CD4-positive, CD25-positive, alpha-beta regulatory T cell (primary cell): Measurements from ENCODE around the gene LIN7C. TPM values are rescaled to one million over a fixed set of nuclear protein-coding genes. Genes with fewer than 3 reads are reported as not detected.

Experiments used
- ATAC-seq, 2 donors: fragments of 150-1000 bp; cut with Tn5 transposase; one replicate each; pipeline ENCODE4 v1.10.0; 2021; ENCODE audit warnings: low read depth in 2 of 2, moderate number of reproducible peaks in 2 of 2, moderate library complexity in 1 of 2
- DNase-seq, 3 donors: peaks; one replicate each; pipeline versions ENCODE4 v3.0.0 to v3.0.0-alpha.2; 2012 to 2022; ENCODE audit warnings: mixed read lengths in 1 of 3
- H3K27ac ChIP-seq: one replicate; pipeline ENCODE4 v1.7.0; 2013; ENCODE audit warnings: mild to moderate bottlenecking, low read length; ENCODE audit not compliant: insufficient read depth, poor library complexity, severe bottlenecking
- H3K27me3 ChIP-seq: one replicate; pipeline ENCODE4 v1.7.0; 2013; ENCODE audit warnings: low read length; ENCODE audit not compliant: control insufficient read depth, insufficient read depth
- H3K36me3 ChIP-seq: one replicate; pipeline ENCODE4 v1.7.0; 2013; ENCODE audit warnings: mild to moderate bottlenecking, low read length, moderate library complexity; ENCODE audit not compliant: control insufficient read depth, insufficient read depth
- H3K4me1 ChIP-seq: 2 replicates; pipeline ENCODE4 v1.7.0; 2013; ENCODE audit warnings: mild to moderate bottlenecking, low read length; ENCODE audit not compliant: insufficient read depth, control insufficient read depth, poor library complexity, severe bottlenecking
- H3K4me3 ChIP-seq: one replicate; pipeline ENCODE4 v1.7.0; 2013; ENCODE audit warnings: low read depth, mild to moderate bottlenecking, low read length, moderate library complexity
- H3K9me3 ChIP-seq, 2 experiments: 1 replicate in 1 of 2; 2 replicates in 1 of 2; pipeline ENCODE4 v1.7.0; 2013; ENCODE audit warnings: low read length in 2 of 2, mild to moderate bottlenecking in 1 of 2, moderate library complexity in 1 of 2; ENCODE audit not compliant: control insufficient read depth in 2 of 2
- H3K27ac Mint-ChIP-seq, 3 donors: one replicate each; pipeline ENCODE4 v1.8.0; 2020 to 2022; ENCODE audit warnings: mild to moderate bottlenecking in 3 of 3, mixed read lengths in 3 of 3, moderate library complexity in 2 of 3
- H3K27me3 Mint-ChIP-seq: one replicate; pipeline ENCODE4 v1.8.0; 2022; ENCODE audit warnings: mild to moderate bottlenecking, mixed read lengths
- H3K36me3 Mint-ChIP-seq: one replicate; pipeline ENCODE4 v1.8.0; 2020; ENCODE audit warnings: mixed read lengths
- H3K4me1 Mint-ChIP-seq, 4 donors: one replicate each; pipeline ENCODE4 v1.8.0; 2020 to 2022; ENCODE audit warnings: mixed read lengths in 4 of 4, mild to moderate bottlenecking in 1 of 4
- H3K4me3 Mint-ChIP-seq, 4 donors: one replicate each; pipeline ENCODE4 v1.8.0; 2020 to 2022; ENCODE audit warnings: mild to moderate bottlenecking in 4 of 4, mixed read lengths in 4 of 4, moderate library complexity in 3 of 4
- H3K9me3 Mint-ChIP-seq, 7 donors: one replicate each; pipeline ENCODE4 v1.8.0; 2020 to 2022; ENCODE audit warnings: mixed read lengths in 7 of 7, mild to moderate bottlenecking in 3 of 7, moderate library complexity in 2 of 7
- polyA plus RNA-seq, 4 donors: library from polyadenylated mRNA; unstranded; fragments of 300-500 nt; fragmentation: Illumina TruSeq; gene quantifications; one replicate each; pipeline ENCODE4 v1.2.3, GENCODE V29; 2021
- total RNA-seq: library from RNA; stranded (reverse); gene quantifications from one replicate; pipeline ENCODE4 v1.2.3, GENCODE V29; 2022

Gene LIN7C
- total and polyA plus RNA-seq, 5 donors from 2014 or later: 10.3 to 20.3 (median 12.1) TPM

DNA sequence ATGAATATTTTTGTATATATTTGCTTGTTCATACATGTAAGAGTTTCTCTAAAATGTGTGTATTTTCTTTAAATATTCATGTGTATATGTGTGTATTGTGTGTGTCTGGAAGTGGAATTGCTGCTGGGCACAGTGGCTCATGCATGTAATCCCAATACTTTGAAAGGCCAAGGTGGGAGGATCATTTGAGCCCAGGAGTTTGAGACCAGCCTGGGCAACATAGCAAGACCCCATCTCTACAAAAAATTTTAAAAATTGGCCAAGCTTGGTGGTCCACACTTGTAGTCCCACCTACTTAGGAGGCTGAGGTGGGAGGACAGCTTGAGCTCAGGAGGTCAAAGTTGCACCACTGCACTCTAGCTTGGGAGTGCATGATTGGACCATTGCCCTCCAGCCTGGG lies 29.3 kb downstream of the LIN7C start:
- no peak overlapping the region for H3K27ac ChIP-seq
- no peaks in the 10 kb centered on the region for H3K36me3 Mint-ChIP-seq
- H3K4me1 Mint-ChIP-seq: peaks cover 0 to 10% (median 4%) of the 10 kb centered on the region in 4 donors
- no peak for ATAC-seq
- peaks cover 4% of the 10 kb centered on the region for H3K27me3 ChIP-seq
- H3K4me3 ChIP-seq: no peak overlapping the region
- H3K9me3 ChIP-seq: no peaks in the 10 kb centered on the region
- H3K36me3 ChIP-seq: no peaks in the 10 kb centered on the region
- H3K27ac Mint-ChIP-seq: no peak overlapping the region
- peaks cover 0 to 3% (median 0%) of the 10 kb centered on the region in 7 donors for H3K9me3 Mint-ChIP-seq
- DNase-seq: no peak
- no peak overlapping the region for H3K4me3 Mint-ChIP-seq
- H3K4me1 ChIP-seq: peaks cover 4% of the 10 kb centered on the region
- peaks cover 29% of the 10 kb centered on the region for H3K27me3 Mint-ChIP-seq

DNA sequence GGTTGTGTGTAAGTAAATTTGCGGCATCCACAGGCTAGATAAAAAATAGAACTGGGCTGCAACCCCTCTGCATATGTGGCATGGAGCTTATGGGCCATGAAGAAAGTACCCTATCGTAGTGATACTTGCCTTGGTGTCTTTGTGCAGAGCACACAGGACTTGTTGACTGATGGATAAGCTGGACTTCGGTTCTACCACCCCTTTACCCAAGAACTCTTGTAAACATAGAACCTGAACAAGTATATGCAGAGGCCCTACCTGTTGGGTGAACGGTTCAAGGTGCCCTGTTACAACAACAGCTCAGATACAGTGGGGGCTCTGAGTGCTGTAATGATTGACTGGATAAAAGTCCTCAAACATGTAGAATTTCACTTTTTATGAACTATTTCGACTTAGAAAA lies 30.9 kb downstream of the LIN7C start:
- H3K4me3 Mint-ChIP-seq: peak overlapping the region in 1 of 4 donors; percentile 32
- Histone ChIP-seq H3K27ac (no peak overlapping the region), H3K9me3 (no peaks in the 10 kb centered on the region), H3K27me3 (peaks cover 11% of the 10 kb centered on the region), H3K36me3 (no peaks in the 10 kb centered on the region), H3K4me1 (peaks cover 11% of the 10 kb centered on the region), H3K4me3 (no peak overlapping the region)
- DNase-seq (no peak), ATAC-seq (no peak)
- peaks cover 0 to 3% (median 0%) of the 10 kb centered on the region in 7 donors for H3K9me3 Mint-ChIP-seq
- no peaks in the 10 kb centered on the region for H3K36me3 Mint-ChIP-seq
- H3K4me1 Mint-ChIP-seq: peaks cover 4 to 19% (median 9%) of the 10 kb centered on the region in 4 donors
- H3K27me3 Mint-ChIP-seq: peaks cover 38% of the 10 kb centered on the region
- H3K27ac Mint-ChIP-seq: no peak overlapping the region

DNA sequence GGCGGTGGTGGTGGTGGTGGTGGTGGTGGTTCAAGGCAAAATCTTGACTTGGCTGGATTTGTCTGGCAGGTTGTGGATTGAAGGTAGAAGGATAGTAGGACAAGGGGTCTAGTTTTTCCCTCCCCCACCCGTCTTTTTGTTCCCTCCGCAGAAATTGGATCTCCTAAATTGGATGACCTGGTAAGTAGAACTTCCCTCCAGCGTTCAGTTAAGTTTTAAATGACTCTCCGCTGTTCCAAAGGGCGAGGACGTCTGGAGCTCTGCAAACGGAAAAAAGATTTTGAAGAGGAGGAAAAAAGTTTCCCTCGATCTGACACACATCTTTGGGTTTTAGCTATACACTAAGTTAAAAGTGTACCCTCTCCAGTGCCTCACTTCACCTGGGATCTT lies 33.6 kb downstream of the LIN7C start:
- peaks cover 0 to 3% (median 0%) of the 10 kb centered on the region in 7 donors for H3K9me3 Mint-ChIP-seq
- no peak overlapping the region for H3K27ac ChIP-seq
- ATAC-seq (no peak), DNase-seq (no peak)
- no peaks in the 10 kb centered on the region for H3K9me3 ChIP-seq
- peak overlapping the region in 1 of 3 donors; percentile 50 for H3K27ac Mint-ChIP-seq
- H3K4me1 ChIP-seq: peaks cover 11% of the 10 kb centered on the region
- no peaks in the 10 kb centered on the region for H3K36me3 ChIP-seq
- no peak overlapping the region for H3K4me3 ChIP-seq
- H3K4me3 Mint-ChIP-seq: peak overlapping the region; percentile 86 to 96 (median 93)
- H3K4me1 Mint-ChIP-seq: peaks cover 4 to 23% (median 11%) of the 10 kb centered on the region in 4 donors
- H3K36me3 Mint-ChIP-seq: no peaks in the 10 kb centered on the region
- H3K27me3 Mint-ChIP-seq: peaks cover 59% of the 10 kb centered on the region
- H3K27me3 ChIP-seq: peaks cover 18% of the 10 kb centered on the region

DNA sequence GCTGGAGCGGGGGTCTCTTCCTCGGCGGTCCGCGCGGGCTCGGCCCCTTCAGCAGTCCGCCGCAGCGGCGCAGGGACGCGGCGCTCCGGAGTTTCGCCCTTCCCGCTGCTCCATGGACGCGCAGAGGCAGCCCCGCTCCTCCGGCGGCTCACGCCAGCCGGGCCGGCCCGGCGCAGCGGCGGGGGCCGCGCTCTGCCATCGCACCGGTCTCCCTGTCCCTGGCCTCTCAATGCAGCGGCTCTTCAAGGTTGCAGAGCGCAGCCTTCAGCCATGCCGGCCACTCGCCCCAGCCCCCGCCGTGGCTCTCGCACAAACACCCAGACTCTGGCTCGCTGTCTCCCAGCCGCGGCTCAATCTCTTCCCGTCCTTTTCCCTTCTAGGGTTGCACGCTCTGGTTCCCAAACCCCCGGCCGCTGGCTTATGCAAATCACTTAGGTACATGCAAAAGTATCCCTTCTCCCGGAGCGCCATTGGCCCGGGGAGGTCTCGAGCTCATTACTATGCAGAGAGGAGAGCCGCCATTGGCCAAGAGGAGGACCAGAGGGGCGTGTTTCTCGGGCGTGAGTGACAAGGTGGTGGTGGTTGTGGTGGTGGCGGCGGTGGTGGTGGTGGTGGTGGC lies 34.1 kb downstream of the LIN7C start, which contains the start of gene LGR4:
Gene LGR4 (minus strand): TSS at position 393 of the 619 bp plus-strand sequence. CDS start 488 bp downstream, outside the sequence.
- DNase-seq: peak; percentile 50 to 76 (median 62)
- Histone ChIP-seq H3K9me3 (no peaks in the 10 kb centered on the region), H3K27me3 (peaks cover 20% of the 10 kb centered on the region), H3K27ac (no peak within 1 kb of the TSS), H3K4me3 (peak within 1 kb of the TSS; percentile 51), H3K36me3 (no peaks in the 10 kb centered on the region), H3K4me1 (peaks cover 11% of the 10 kb centered on the region)
- Mint-ChIP-seq H3K4me1 (peaks cover 4 to 23% (median 11%) of the 10 kb centered on the region in 4 donors), H3K27me3 (peaks cover 64% of the 10 kb centered on the region), H3K27ac (peak within 1 kb of the TSS; percentile 43 to 82 (median 50)), H3K9me3 (peaks cover 0 to 3% (median 0%) of the 10 kb centered on the region in 7 donors), H3K4me3 (peak within 1 kb of the TSS; percentile 86 to 96 (median 93)), H3K36me3 (no peaks in the 10 kb centered on the region)
- ATAC-seq: peak; percentile 79 to 88

DNA sequence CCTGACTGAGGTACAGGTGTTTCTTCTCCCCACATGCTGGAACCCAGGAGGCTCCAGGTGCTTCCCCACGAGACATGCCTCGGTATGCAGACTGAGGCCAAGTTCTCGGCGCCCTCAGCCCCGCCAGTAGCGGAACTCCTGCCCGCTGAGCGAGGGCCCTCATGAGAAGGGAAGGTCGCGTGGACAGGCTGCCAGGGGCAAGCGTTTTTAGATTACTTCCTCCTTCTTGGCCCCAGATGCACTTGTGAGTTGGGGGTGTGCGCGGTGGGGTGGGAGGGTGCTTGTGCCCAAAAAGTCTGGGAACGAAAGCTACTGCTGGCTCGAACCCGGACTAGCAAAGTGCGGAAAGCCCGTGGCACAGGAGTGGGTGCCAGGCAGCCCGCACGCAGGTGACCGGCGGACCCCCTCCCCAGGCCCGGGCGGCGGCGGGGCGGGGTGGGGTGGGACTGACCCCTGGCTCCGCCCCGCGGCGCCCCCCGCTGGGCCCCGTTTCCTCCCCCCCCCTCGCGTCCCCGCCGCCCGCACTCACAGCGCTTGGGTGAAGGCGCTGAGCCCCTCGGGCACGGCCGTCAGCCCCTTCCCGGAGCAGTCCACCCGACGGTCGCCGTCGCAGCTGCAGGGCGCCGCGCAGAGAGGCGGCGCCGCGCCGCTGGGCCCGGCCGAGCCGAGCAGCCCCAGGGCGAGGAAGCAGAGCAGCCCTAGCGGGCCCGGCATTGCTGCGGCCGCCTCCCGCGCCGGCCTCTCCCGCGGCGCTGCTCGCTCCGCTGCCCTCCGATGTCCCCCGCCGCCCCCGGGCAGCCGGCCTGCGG lies 34.8 kb downstream of the LIN7C start:
- peaks cover 11% of the 10 kb centered on the region for H3K4me1 ChIP-seq
- H3K27me3 ChIP-seq: peaks cover 20% of the 10 kb centered on the region
- no peaks in the 10 kb centered on the region for H3K36me3 Mint-ChIP-seq
- DNase-seq (peak; percentile 4 to 13 (median 7)), ATAC-seq (peak; percentile 46 to 53)
- no peaks in the 10 kb centered on the region for H3K9me3 ChIP-seq
- H3K27ac ChIP-seq: no peak overlapping the region
- H3K4me3 Mint-ChIP-seq: peak overlapping the region; percentile 49 to 93 (median 88)
- peaks cover 59% of the 10 kb centered on the region for H3K27me3 Mint-ChIP-seq
- H3K9me3 Mint-ChIP-seq: peaks cover 0 to 2% (median 0%) of the 10 kb centered on the region in 7 donors
- peak overlapping the region; percentile 51 for H3K4me3 ChIP-seq
- peaks cover 4 to 23% (median 11%) of the 10 kb centered on the region in 4 donors for H3K4me1 Mint-ChIP-seq
- H3K27ac Mint-ChIP-seq: peak overlapping the region in 2 of 3 donors; percentile 0 to 67
- H3K36me3 ChIP-seq: no peaks in the 10 kb centered on the region

DNA sequence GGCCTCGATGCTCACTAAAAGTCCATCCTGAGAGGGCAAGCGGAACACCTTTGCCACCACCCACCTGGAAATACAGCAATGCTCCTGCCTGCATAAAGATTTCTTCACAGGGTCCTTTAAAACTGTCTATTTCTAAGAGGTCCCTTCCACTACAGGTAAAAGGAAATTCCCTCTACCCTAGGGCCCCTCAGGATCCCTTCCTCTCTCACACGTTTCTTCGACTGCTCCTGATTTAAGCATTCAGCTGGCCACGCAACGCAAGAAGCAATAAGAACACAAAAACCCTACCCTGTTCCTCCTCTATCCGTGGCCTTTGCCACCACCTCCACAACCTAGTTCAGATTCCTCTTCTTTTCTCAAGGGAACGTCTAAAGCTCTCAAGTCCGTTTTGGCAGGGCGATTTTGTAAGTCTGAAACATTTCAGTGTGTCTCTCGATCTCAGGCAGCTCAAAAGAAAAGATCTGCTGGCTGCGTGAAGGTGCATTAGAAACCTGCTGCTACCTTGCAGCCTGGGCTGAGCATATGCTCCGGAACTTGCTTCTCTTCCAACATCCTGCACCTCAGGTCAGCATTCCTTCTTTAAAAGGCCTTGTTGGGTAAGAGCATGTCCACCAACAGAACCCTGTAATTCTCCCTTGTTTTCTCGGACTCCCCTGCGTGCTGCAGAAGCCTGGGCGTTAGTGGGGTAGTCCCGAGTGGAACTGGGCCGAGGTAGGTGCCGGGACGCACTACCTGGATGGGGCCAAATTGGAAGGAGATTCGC lies 35.6 kb downstream of the LIN7C start:
- peak overlapping the region; percentile 49 to 93 (median 88) for H3K4me3 Mint-ChIP-seq
- Histone ChIP-seq H3K4me1 (peaks cover 11% of the 10 kb centered on the region), H3K27ac (no peak overlapping the region), H3K9me3 (no peaks in the 10 kb centered on the region), H3K36me3 (no peaks in the 10 kb centered on the region), H3K27me3 (peaks cover 20% of the 10 kb centered on the region), H3K4me3 (peak overlapping the region; percentile 51)
- H3K4me1 Mint-ChIP-seq: peaks cover 4 to 23% (median 11%) of the 10 kb centered on the region in 4 donors
- H3K9me3 Mint-ChIP-seq: peaks cover 0 to 2% (median 0%) of the 10 kb centered on the region in 7 donors
- ATAC-seq (no peak), DNase-seq (no peak)
- H3K36me3 Mint-ChIP-seq: no peaks in the 10 kb centered on the region
- H3K27me3 Mint-ChIP-seq: peaks cover 66% of the 10 kb centered on the region
- peak overlapping the region in 1 of 3 donors; percentile 0 for H3K27ac Mint-ChIP-seq

DNA sequence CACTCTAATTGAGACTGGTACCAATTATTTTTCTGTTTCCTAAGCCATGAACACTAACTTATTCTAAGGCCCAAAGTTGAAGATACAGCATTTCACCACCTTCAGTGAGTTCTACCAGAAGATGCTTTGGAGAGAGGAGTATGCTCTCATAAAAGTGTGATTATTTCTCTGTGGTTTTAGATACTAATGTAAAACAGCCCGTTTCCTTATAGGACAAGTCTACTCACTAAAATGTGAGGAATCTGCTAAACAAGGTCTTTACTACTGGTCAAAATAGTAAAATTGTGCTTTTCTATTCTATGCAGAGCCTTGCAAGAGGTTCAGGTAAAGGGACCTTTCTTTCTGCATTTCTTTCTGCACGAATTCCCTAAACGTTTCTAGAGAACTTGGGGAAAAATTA lies 36.4 kb downstream of the LIN7C start:
- DNase-seq (no peak), ATAC-seq (no peak)
- no peaks in the 10 kb centered on the region for H3K36me3 ChIP-seq
- Mint-ChIP-seq H3K36me3 (no peaks in the 10 kb centered on the region), H3K27ac (peak overlapping the region in 1 of 3 donors; percentile 0), H3K9me3 (peaks cover 0 to 2% (median 0%) of the 10 kb centered on the region in 7 donors), H3K4me3 (peak overlapping the region; percentile 19 to 93 (median 68)), H3K27me3 (peaks cover 67% of the 10 kb centered on the region), H3K4me1 (peaks cover 4 to 23% (median 11%) of the 10 kb centered on the region in 4 donors)
- peaks cover 23% of the 10 kb centered on the region for H3K27me3 ChIP-seq
- peaks cover 11% of the 10 kb centered on the region for H3K4me1 ChIP-seq
- H3K4me3 ChIP-seq: no peak overlapping the region
- H3K9me3 ChIP-seq: no peaks in the 10 kb centered on the region
- H3K27ac ChIP-seq: no peak overlapping the region
